H9 (cell line): ENCODE results near the gene ETFDH. TPM values are rescaled to one million over a fixed set of nuclear protein-coding genes. Genes with fewer than 3 reads are reported as not detected.

Source experiments
- DNase-seq: peaks from one replicate; pipeline ENCODE4 v3.0.0-alpha.2; 2017
- H2AFZ ChIP-seq: one replicate; pipeline ENCODE4 v1.6.1; 2013; ENCODE audit warnings: mild to moderate bottlenecking, low read length, control low read depth, moderate library complexity
- H2AK5ac ChIP-seq: 2 replicates; pipeline ENCODE4 v1.6.1; 2013; ENCODE audit warnings: low read length, control low read depth, mixed read lengths; ENCODE audit not compliant: insufficient read length
- H2BK120ac ChIP-seq: one replicate; pipeline ENCODE4 v1.6.1; 2013; ENCODE audit warnings: low read depth, mild to moderate bottlenecking, low read length, control low read depth, inconsistent platforms; ENCODE audit not compliant: poor library complexity, severe bottlenecking
- H2BK12ac ChIP-seq: 2 replicates; pipeline ENCODE4 v1.6.1; 2013; ENCODE audit warnings: low read length, control low read depth, mixed read lengths, low read depth; ENCODE audit not compliant: insufficient read length
- H2BK15ac ChIP-seq: 2 replicates; pipeline ENCODE4 v1.6.1; 2013; ENCODE audit warnings: low read depth, low read length, control low read depth
- H2BK20ac ChIP-seq: one replicate; pipeline ENCODE4 v1.6.1; 2013; ENCODE audit warnings: low read depth, mild to moderate bottlenecking, low read length, control low read depth, inconsistent platforms; ENCODE audit not compliant: poor library complexity, severe bottlenecking
- H2BK5ac ChIP-seq: 2 replicates; pipeline ENCODE4 v1.6.1; 2013; ENCODE audit warnings: low read length, control low read depth, mixed read lengths; ENCODE audit not compliant: insufficient read length
- H3K14ac ChIP-seq: 2 replicates; pipeline ENCODE4 v1.6.1; 2013; ENCODE audit warnings: low read length, control low read depth; ENCODE audit not compliant: insufficient read depth
- H3K18ac ChIP-seq: 2 replicates; pipeline ENCODE4 v1.6.1; 2013; ENCODE audit warnings: low read depth, mild to moderate bottlenecking, mixed read lengths, low read length, control low read depth; ENCODE audit not compliant: insufficient read length
- H3K23ac ChIP-seq: 2 replicates; pipeline ENCODE4 v1.6.1; 2013; ENCODE audit warnings: low read length, control low read depth, mixed read lengths, low read depth; ENCODE audit not compliant: insufficient read length
- H3K23me2 ChIP-seq: 2 replicates; pipeline ENCODE4 v1.6.1; 2013; ENCODE audit warnings: low read depth, mild to moderate bottlenecking, mixed read lengths, low read length, control low read depth; ENCODE audit not compliant: insufficient read length, poor library complexity, severe bottlenecking
- H3K27ac ChIP-seq: 2 replicates; pipeline ENCODE4 v1.5.1; 2013; ENCODE audit warnings: low read length, control low read depth, mixed read lengths, low read depth; ENCODE audit not compliant: insufficient read length
- H3K27me3 ChIP-seq: 2 replicates; pipeline ENCODE4 v1.6.1; 2013; ENCODE audit warnings: low read length, control low read depth, inconsistent platforms; ENCODE audit not compliant: insufficient read depth
- H3K4ac ChIP-seq: 2 replicates; pipeline ENCODE4 v1.6.1; 2013; ENCODE audit warnings: low read depth, mild to moderate bottlenecking, control low read depth, inconsistent platforms, low read length, moderate library complexity
- H3K4me1 ChIP-seq: 2 replicates; pipeline ENCODE4 v1.6.1; 2013; ENCODE audit warnings: low read length, control low read depth, inconsistent platforms; ENCODE audit not compliant: insufficient read depth
- H3K4me2 ChIP-seq: 2 replicates; pipeline ENCODE4 v1.6.1; 2013; ENCODE audit warnings: low read length, control low read depth, mixed read lengths; ENCODE audit not compliant: insufficient read length, insufficient read depth
- H3K56ac ChIP-seq: 2 replicates; pipeline ENCODE4 v1.6.1; 2013; ENCODE audit warnings: low read depth, mild to moderate bottlenecking, mixed read lengths, low read length, control low read depth; ENCODE audit not compliant: insufficient read length
- H3K79me1 ChIP-seq: 2 replicates; pipeline ENCODE4 v1.6.1; 2013; ENCODE audit warnings: low read depth, mild to moderate bottlenecking, moderate library complexity, low read length, control low read depth, inconsistent platforms; ENCODE audit not compliant: insufficient read depth, poor library complexity, severe bottlenecking
- H3K79me2 ChIP-seq: 2 replicates; pipeline ENCODE4 v1.6.1; 2013; ENCODE audit warnings: low read length, control low read depth, inconsistent platforms; ENCODE audit not compliant: insufficient read depth
- H3K9ac ChIP-seq: 2 replicates; pipeline ENCODE4 v1.6.1; 2013; ENCODE audit warnings: low read length, control low read depth, mixed read lengths; ENCODE audit not compliant: insufficient read length; ENCODE audit errors: extremely low read depth
- H3K9me3 ChIP-seq: one replicate; pipeline ENCODE4 v1.6.1; 2013; ENCODE audit warnings: low read depth, low read length, inconsistent platforms; ENCODE audit not compliant: control insufficient read depth
- H3T11ph ChIP-seq: one replicate; pipeline ENCODE4 v1.6.1; 2013; ENCODE audit warnings: mild to moderate bottlenecking, low read length, control low read depth, inconsistent platforms
- H4K20me1 ChIP-seq: one replicate; pipeline ENCODE4 v1.6.1; 2013; ENCODE audit not compliant: control insufficient read depth, insufficient read length, insufficient read depth
- H4K5ac ChIP-seq: 2 replicates; pipeline ENCODE4 v1.6.1; 2013; ENCODE audit warnings: low read depth, mild to moderate bottlenecking, mixed read lengths, low read length, control low read depth; ENCODE audit not compliant: insufficient read length
- H4K8ac ChIP-seq: replicated peaks from 2 replicates; pipeline ENCODE4 v1.6.1; 2013; ENCODE audit warnings: low read length, control low read depth, mixed read lengths, low read depth; ENCODE audit not compliant: insufficient read length
- H4K91ac ChIP-seq: 2 replicates; pipeline ENCODE4 v1.6.1; 2013; ENCODE audit warnings: low read depth, mild to moderate bottlenecking, moderate library complexity, mixed read lengths, low read length, control low read depth; ENCODE audit not compliant: insufficient read length
- H3K27ac Mint-ChIP-seq, 3 experiments: 2 replicates in 2 of 3; 3 replicates in 1 of 3; pipeline ENCODE4 v1.8.0; 2020 to 2021; ENCODE audit warnings: mixed read lengths in 3 of 3, mild to moderate bottlenecking in 1 of 3, moderate library complexity in 1 of 3
- H3K27me3 Mint-ChIP-seq: 2 replicates; pipeline ENCODE4 v1.8.0; 2021; ENCODE audit warnings: low read depth, mild to moderate bottlenecking, moderate library complexity, mixed read lengths
- H3K36me3 Mint-ChIP-seq, 3 experiments: 2 replicates in 2 of 3; 3 replicates in 1 of 3; pipeline ENCODE4 v1.8.0; 2020 to 2021; ENCODE audit warnings: low read depth in 3 of 3, mixed read lengths in 3 of 3; ENCODE audit not compliant: insufficient read depth in 1 of 3
- H3K4me1 Mint-ChIP-seq, 2 experiments: 2 replicates each; pipeline ENCODE4 v1.8.0; 2020; ENCODE audit warnings: mixed read lengths in 2 of 2
- H3K4me3 Mint-ChIP-seq, 2 experiments: 2 replicates in 1 of 2; 3 replicates in 1 of 2; pipeline ENCODE4 v1.8.0; 2020 to 2021; ENCODE audit warnings: mild to moderate bottlenecking in 2 of 2, mixed read lengths in 2 of 2, moderate library complexity in 1 of 2
- H3K9me3 Mint-ChIP-seq, 2 experiments: 2 replicates in 1 of 2; 3 replicates in 1 of 2; pipeline ENCODE4 v1.8.0; 2020; ENCODE audit warnings: mild to moderate bottlenecking in 2 of 2, mixed read lengths in 2 of 2, moderate library complexity in 1 of 2
- WGBS: extraction: QIAGEN DNeasy Blood & Tissue Kit; methylation state at CpG from one replicate; pipeline ENCODE4 v1.1.7; 2013; ENCODE audit warnings: missing lambda C conversion rate, low lambda C conversion rate, mixed read lengths; ENCODE audit not compliant: insufficient read length; ENCODE audit errors: extremely low coverage; 5-methylcytosine and 5-hydroxymethylcytosine counted together
- total RNA-seq: library from RNA; stranded (reverse); gene quantifications from 2 replicates; pipeline ENCODE4 v1.2.1, GENCODE V29; 2021
- TF ChIP-seq, protein P1 (sequence below): fragments of 200-600 bp; sonication (generic); conservative IDR thresholded peaks from 3 replicates; pipeline ENCODE4 v1.8.0; 2021; ENCODE audit warnings: antibody characterized with exemption, mild to moderate bottlenecking

The ETFDH gene
- total RNA-seq, 1 experiment from 2014 or later: 12.8 TPM

DNA sequence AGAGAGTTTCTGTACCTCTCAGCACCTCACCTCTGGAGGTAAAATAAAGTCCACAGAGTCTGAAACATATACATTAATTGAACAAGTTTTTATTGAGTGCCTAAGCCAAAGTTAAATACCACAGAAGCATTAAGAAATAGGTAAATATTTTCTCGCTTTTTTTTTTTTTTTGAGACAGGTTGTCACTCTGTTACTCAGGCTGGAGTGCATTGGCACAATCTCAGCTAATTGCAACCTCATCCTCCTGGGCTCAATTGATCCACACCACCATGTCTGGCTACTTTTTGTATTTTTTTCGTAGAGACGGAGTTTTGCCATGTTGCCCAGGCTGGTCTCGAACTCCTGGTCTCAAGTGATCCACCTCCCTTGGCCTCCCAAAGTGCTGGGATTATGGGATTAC lies 86.6 kb downstream of the ETFDH start:
- Histone ChIP-seq H3T11ph (no peak overlapping the region), H3K4ac (no peak overlapping the region), H3K4me2 (no peak overlapping the region), H3K27ac (no peak overlapping the region), H3K9me3 (no peaks in the 10 kb centered on the region), H4K20me1 (no peaks in the 10 kb centered on the region), H2BK5ac (no peak overlapping the region), H3K14ac (no peak overlapping the region), H4K5ac (no peak overlapping the region), H4K8ac (no peak overlapping the region), H3K9ac (no peak overlapping the region), H2AFZ (no peak overlapping the region), H4K91ac (no peak overlapping the region), H2BK12ac (no peak overlapping the region), H2BK20ac (no peak overlapping the region), H3K23ac (no peak overlapping the region), H2AK5ac (no peak overlapping the region), H3K23me2 (no peaks in the 10 kb centered on the region), H2BK15ac (no peak overlapping the region), H3K4me1 (no peaks in the 10 kb centered on the region), H3K56ac (no peak overlapping the region), H3K27me3 (no peaks in the 10 kb centered on the region), H2BK120ac (no peak overlapping the region), H3K79me1 (no peaks in the 10 kb centered on the region), H3K18ac (no peak overlapping the region), H3K79me2 (no peaks in the 10 kb centered on the region)
- H3K4me1 Mint-ChIP-seq: no peaks in the 10 kb centered on the region
- DNase-seq: no peak
- peaks cover 19 to 23% of the 10 kb centered on the region in 2 experiments for H3K9me3 Mint-ChIP-seq
- TF ChIP-seq, protein P1, sequence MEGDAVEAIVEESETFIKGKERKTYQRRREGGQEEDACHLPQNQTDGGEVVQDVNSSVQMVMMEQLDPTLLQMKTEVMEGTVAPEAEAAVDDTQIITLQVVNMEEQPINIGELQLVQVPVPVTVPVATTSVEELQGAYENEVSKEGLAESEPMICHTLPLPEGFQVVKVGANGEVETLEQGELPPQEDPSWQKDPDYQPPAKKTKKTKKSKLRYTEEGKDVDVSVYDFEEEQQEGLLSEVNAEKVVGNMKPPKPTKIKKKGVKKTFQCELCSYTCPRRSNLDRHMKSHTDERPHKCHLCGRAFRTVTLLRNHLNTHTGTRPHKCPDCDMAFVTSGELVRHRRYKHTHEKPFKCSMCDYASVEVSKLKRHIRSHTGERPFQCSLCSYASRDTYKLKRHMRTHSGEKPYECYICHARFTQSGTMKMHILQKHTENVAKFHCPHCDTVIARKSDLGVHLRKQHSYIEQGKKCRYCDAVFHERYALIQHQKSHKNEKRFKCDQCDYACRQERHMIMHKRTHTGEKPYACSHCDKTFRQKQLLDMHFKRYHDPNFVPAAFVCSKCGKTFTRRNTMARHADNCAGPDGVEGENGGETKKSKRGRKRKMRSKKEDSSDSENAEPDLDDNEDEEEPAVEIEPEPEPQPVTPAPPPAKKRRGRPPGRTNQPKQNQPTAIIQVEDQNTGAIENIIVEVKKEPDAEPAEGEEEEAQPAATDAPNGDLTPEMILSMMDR: no peak
- peaks cover 3 to 19% (median 7%) of the 10 kb centered on the region in 3 experiments; a peak in 3 of 7 replicates for H3K36me3 Mint-ChIP-seq
- no peaks in the 10 kb centered on the region; the same call in 1 of the 2 replicates for H3K27me3 Mint-ChIP-seq
- H3K4me3 Mint-ChIP-seq: no peak overlapping the region
- H3K27ac Mint-ChIP-seq: no peak overlapping the region
- no CpG with 5 or more reads among the region's 4 CpGs for WGBS

Other genes with a start within 250 kb of the ETFDH start
- gene RXFP1, start 150.4 kb upstream of the ETFDH start, total RNA-seq: 0.15 and 0.17 TPM in 2 replicates
- 19.6 and 22.0 TPM in 2 replicates for gene C4orf46, start 409 bp upstream of the ETFDH start, total RNA-seq
- gene PPID, start 51.1 kb downstream of the ETFDH start, total RNA-seq: 50.2 and 53.5 TPM in 2 replicates
- 9.6 and 11.4 TPM in 2 replicates for gene FNIP2, start 96.7 kb downstream of the ETFDH start, total RNA-seq